ENCODE data around the gene TUBA8.
"Not testable (repeated sequence)": the region's sequence is repeated elsewhere in the genome, so short reads cannot be mapped to it uniquely, and the experiment has no call there.

Gene TUBA8

DNA sequence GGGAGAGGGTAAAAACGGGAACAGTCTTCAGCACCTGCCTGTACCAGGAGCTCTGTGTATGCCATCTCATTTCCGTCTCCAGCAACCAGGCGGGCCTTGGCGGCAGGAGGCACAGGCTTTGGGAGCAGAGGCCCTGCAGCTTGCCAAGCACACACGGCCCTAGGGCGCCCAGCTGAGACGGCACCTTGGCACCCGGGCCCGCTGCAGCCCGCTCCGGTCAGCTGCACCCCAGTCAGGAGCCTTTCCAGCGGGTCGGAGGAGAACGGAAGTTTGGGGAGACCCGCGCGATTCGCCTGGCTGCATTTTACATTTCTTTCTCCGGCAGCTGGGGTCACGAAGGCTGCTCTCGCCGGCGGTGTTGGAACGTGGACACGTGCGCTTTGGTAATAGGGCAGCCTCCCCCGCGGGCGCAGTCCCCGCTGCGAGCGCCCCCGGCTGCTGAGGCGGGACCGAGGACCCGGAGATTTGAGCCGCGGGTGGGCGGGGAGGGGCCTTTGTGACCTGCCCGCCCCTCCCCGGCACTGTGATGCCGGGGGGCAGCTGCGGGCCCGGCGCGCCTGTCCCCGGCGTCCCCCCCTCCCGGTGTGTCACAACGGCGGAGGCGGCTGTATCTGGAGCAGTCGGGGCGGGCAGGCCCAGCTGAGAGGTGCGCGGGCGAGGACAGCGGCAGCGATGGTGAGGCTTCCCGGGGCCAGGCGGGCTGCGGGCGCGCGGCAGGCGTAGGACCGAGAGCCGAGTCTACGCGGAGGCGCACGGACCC is at the start of gene TUBA8:
TUBA8 (plus strand) TSS at position 616 of the 760 bp plus-strand sequence; CDS start at position 673, 57 bp downstream.
- peak within 1 kb of the TSS; percentile 51 for H3K4me3 ChIP-seq (ENCODE audit: low read length)
- TF ChIP-seq, protein P1, sequence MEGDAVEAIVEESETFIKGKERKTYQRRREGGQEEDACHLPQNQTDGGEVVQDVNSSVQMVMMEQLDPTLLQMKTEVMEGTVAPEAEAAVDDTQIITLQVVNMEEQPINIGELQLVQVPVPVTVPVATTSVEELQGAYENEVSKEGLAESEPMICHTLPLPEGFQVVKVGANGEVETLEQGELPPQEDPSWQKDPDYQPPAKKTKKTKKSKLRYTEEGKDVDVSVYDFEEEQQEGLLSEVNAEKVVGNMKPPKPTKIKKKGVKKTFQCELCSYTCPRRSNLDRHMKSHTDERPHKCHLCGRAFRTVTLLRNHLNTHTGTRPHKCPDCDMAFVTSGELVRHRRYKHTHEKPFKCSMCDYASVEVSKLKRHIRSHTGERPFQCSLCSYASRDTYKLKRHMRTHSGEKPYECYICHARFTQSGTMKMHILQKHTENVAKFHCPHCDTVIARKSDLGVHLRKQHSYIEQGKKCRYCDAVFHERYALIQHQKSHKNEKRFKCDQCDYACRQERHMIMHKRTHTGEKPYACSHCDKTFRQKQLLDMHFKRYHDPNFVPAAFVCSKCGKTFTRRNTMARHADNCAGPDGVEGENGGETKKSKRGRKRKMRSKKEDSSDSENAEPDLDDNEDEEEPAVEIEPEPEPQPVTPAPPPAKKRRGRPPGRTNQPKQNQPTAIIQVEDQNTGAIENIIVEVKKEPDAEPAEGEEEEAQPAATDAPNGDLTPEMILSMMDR (conservative IDR thresholded peaks at IDR 0.05; ENCODE audit: low read depth, low read length): no peak
- DNase-seq (ENCODE audit: low read depth): no peak

- no peak for DNase-seq (ENCODE audit: low read depth)
- TF ChIP-seq, protein P1 (conservative IDR thresholded peaks at IDR 0.05; ENCODE audit: low read depth, low read length): no peak
- no peak overlapping the region for H3K4me3 ChIP-seq (ENCODE audit: low read length)
These were observed 48.2 kb upstream of the TUBA8 start for GRCh38 chr22:18062421-18062820.

DNA sequence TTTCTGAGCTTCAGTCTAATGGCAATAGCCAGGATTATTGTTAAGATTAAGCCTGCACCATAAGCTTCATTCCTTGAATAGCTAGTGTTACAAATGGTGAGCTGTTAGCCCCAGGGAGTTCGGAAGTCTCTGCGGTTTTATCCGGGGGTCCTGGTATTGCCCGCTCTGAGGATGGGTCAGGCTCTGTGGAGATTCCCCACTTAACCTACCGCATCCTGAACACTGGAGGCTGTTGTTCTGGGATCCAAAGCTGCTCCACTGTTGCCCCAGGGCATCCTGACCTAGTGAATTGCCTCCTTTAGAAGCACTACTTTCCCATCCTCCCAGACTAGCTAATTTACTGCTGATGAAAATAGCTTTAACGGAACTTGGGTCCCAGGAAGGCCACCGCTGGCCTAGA is 47.3 kb upstream of the TUBA8 start:
- no peak overlapping the region for H3K4me3 ChIP-seq (ENCODE audit: low read length)
- TF ChIP-seq, protein P1 (conservative IDR thresholded peaks at IDR 0.05; ENCODE audit: low read depth, low read length): no peak
- DNase-seq (ENCODE audit: low read depth): no peak

- DNase-seq (ENCODE audit: low read depth); H3K4me3 ChIP-seq (ENCODE audit: low read length): not testable (repeated sequence)
These were observed 46.9 kb upstream of the TUBA8 start for GRCh38 chr22:18063715-18064114.

GRCh38 chr22:18064636-18065035 is 46.0 kb upstream of the TUBA8 start:
- DNase-seq (ENCODE audit: low read depth): no peak
- TF ChIP-seq, protein P1 (conservative IDR thresholded peaks at IDR 0.05; ENCODE audit: low read depth, low read length): no peak
- H3K4me3 ChIP-seq (ENCODE audit: low read length): no peak overlapping the region

GRCh38 chr22:18065256-18065655 is 45.4 kb upstream of the TUBA8 start:
- H3K4me3 ChIP-seq (ENCODE audit: low read length): no peak overlapping the region
- DNase-seq (ENCODE audit: low read depth): no peak
- TF ChIP-seq, protein P1 (conservative IDR thresholded peaks at IDR 0.05; ENCODE audit: low read depth, low read length): no peak

- no peak for DNase-seq (ENCODE audit: low read depth)
- H3K4me3 ChIP-seq (ENCODE audit: low read length): no peak overlapping the region
- TF ChIP-seq, protein P1 (conservative IDR thresholded peaks at IDR 0.05; ENCODE audit: low read depth, low read length): no peak
These were observed 44.3 kb upstream of the TUBA8 start for GRCh38 chr22:18066181-18066859.
